ENCODE results near the gene RAD51B. TPM values are rescaled to one million over a fixed set of nuclear protein-coding genes. Genes with fewer than 3 reads are reported as not detected.
A peak's percentile ranks its signal among the peaks of the same experiment; 100 is the strongest.

Gene RAD51B
- total and polyA plus RNA-seq, 4 donors: 2.5 to 95.0 (median 9.6) TPM

GRCh38 chr14:67879026-67879425 lies 59.4 kb downstream of the RAD51B start:
- Histone ChIP-seq H3K27me3 (ENCODE audit: control insufficient read depth in 3 of 3, insufficient read depth in 3 of 3, low read length in 2 of 3) (no peaks in the 10 kb centered on the region), H3K27ac (ENCODE audit: low read depth in 1 of 2, low read length in 1 of 2) (no peak overlapping the region), H3K4me3 (no peak overlapping the region), H3K36me3 (ENCODE audit: control insufficient read depth in 4 of 4, insufficient read depth in 4 of 4, low read length in 4 of 4) (no peaks in the 10 kb centered on the region), H3K9me3 (ENCODE audit: control insufficient read depth in 4 of 4, insufficient read depth in 3 of 4, low read length in 3 of 4) (no peaks in the 10 kb centered on the region), H3K4me1 (ENCODE audit: control insufficient read depth in 5 of 5, insufficient read depth in 5 of 5, low read length in 5 of 5) (peaks cover 0 to 2% (median 0%) of the 10 kb centered on the region in 5 donors), H3K9ac (ENCODE audit: insufficient read depth in 1 of 2, low read length in 2 of 2) (no peak overlapping the region)
- ATAC-seq (ENCODE audit: insufficient read depth, low FRiP score): no peak
- no peak for DNase-seq
- TF ChIP-seq, protein P1, sequence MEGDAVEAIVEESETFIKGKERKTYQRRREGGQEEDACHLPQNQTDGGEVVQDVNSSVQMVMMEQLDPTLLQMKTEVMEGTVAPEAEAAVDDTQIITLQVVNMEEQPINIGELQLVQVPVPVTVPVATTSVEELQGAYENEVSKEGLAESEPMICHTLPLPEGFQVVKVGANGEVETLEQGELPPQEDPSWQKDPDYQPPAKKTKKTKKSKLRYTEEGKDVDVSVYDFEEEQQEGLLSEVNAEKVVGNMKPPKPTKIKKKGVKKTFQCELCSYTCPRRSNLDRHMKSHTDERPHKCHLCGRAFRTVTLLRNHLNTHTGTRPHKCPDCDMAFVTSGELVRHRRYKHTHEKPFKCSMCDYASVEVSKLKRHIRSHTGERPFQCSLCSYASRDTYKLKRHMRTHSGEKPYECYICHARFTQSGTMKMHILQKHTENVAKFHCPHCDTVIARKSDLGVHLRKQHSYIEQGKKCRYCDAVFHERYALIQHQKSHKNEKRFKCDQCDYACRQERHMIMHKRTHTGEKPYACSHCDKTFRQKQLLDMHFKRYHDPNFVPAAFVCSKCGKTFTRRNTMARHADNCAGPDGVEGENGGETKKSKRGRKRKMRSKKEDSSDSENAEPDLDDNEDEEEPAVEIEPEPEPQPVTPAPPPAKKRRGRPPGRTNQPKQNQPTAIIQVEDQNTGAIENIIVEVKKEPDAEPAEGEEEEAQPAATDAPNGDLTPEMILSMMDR (IDR thresholded peaks at IDR 0.05; ENCODE audit: control extremely low read depth, extremely low read depth): no peak

- Histone ChIP-seq H3K9ac (ENCODE audit: insufficient read depth in 1 of 2, low read length in 2 of 2) (no peak overlapping the region), H3K4me1 (ENCODE audit: control insufficient read depth in 5 of 5, insufficient read depth in 5 of 5, low read length in 5 of 5) (peaks cover 0 to 18% (median 2%) of the 10 kb centered on the region in 5 donors), H3K27ac (ENCODE audit: low read depth in 1 of 2, low read length in 1 of 2) (no peak overlapping the region), H3K27me3 (ENCODE audit: control insufficient read depth in 3 of 3, insufficient read depth in 3 of 3, low read length in 2 of 3) (no peaks in the 10 kb centered on the region), H3K36me3 (ENCODE audit: control insufficient read depth in 4 of 4, insufficient read depth in 4 of 4, low read length in 4 of 4) (no peaks in the 10 kb centered on the region), H3K9me3 (ENCODE audit: control insufficient read depth in 4 of 4, insufficient read depth in 3 of 4, low read length in 3 of 4) (no peaks in the 10 kb centered on the region), H3K4me3 (no peak overlapping the region)
- TF ChIP-seq, protein P1 (IDR thresholded peaks at IDR 0.05; ENCODE audit: control extremely low read depth, extremely low read depth): no peak
- WGBS, 2 donors: 23 to 41% methylated on average over 2 of the region's 2 CpGs
- ATAC-seq (ENCODE audit: insufficient read depth, low FRiP score): no peak
- peak in 1 of 3 donors; percentile 39 for DNase-seq
These were observed 61.6 kb downstream of the RAD51B start for GRCh38 chr14:67881225-67881624.

DNA sequence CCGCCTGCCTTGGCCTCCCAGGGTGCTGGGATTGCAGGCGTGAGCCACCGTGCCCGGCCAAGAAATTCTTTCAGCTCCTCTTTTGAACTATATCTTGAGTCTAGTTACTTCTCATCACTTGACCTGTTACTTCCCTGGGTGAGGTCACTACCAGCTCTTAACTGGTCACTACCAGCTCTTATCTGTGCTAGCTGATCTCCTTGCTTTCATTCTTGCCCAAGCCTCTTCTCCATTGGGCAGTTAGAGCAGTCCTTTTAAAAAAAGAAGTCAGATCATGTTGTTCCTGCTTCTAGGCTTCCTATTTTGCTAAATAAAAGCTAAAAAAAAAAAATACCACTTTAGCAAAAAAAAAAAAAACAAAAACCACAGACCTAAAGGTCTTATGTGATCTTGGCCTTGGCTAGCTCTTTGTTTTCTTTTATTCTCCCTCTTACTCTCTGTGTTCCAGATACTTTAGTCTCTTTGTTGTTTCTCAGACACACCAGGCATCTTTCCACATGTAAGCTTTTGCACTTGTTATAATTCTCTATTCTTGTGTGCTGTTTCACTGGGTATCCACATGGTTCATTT lies 63.5 kb downstream of the RAD51B start:
- no peak for DNase-seq
- ATAC-seq (ENCODE audit: insufficient read depth, low FRiP score): no peak
- 87 to 88% methylated on average over 4 of the region's 4 CpGs for WGBS, 2 donors

More for the DNA sequence above, 63.5 kb downstream of the RAD51B start:
- no peaks in the 10 kb centered on the region for H3K9me3 ChIP-seq (ENCODE audit: control insufficient read depth in 4 of 4, insufficient read depth in 3 of 4, low read length in 3 of 4)
- TF ChIP-seq, protein P1 (IDR thresholded peaks at IDR 0.05; ENCODE audit: control extremely low read depth, extremely low read depth): no peak
- H3K27me3 ChIP-seq (ENCODE audit: control insufficient read depth in 3 of 3, insufficient read depth in 3 of 3, low read length in 2 of 3): no peaks in the 10 kb centered on the region
- H3K27ac ChIP-seq (ENCODE audit: low read depth in 1 of 2, low read length in 1 of 2): no peak overlapping the region
- H3K9ac ChIP-seq (ENCODE audit: insufficient read depth in 1 of 2, low read length in 2 of 2): no peak overlapping the region
- peaks cover 0 to 18% (median 2%) of the 10 kb centered on the region in 5 donors for H3K4me1 ChIP-seq (ENCODE audit: control insufficient read depth in 5 of 5, insufficient read depth in 5 of 5, low read length in 5 of 5)
- H3K4me3 ChIP-seq: no peak overlapping the region
- no peaks in the 10 kb centered on the region for H3K36me3 ChIP-seq (ENCODE audit: control insufficient read depth in 4 of 4, insufficient read depth in 4 of 4, low read length in 4 of 4)
